ENCODE measurements around the gene ZNF354B. TPM values are rescaled to one million over a fixed set of nuclear protein-coding genes. Genes with fewer than 3 reads are reported as not detected.

The ZNF354B gene
- total RNA-seq = 1 to 10 TPM; 3.6 to 8.3 TPM
- 1 to 10 TPM; 1.9 to 4.3 TPM for polyA plus RNA-seq

GRCh38 chr5:178859625-178860521, at the start of gene ZNF354B:
ZNF354B (plus strand) TSS chr5:178859953; CDS start chr5:178861048, 1,095 bp downstream.
- peak within 1 kb of the TSS; percentile 70 to 85 (median 84) for H3K4me3 ChIP-seq (ENCODE audit: low read depth in 1 of 3, low read length in 3 of 3)
- H3K9ac ChIP-seq (ENCODE audit: low read depth in 1 of 2, low read length in 2 of 2) = peak within 1 kb of the TSS; percentile 39 to 64
- peak; percentile 35 for TF ChIP-seq SP1 (IDR thresholded peaks at IDR 0.05)
- no peak for TF ChIP-seq TAF1 (conservative IDR thresholded peaks at IDR 0.05)
- TF ChIP-seq YY1 (IDR thresholded peaks at IDR 0.05) = peak; percentile 91
- no peak for TF ChIP-seq REST (IDR thresholded peaks at IDR 0.05)
- TF ChIP-seq RAD21 (IDR thresholded peaks at IDR 0.05) = peak in 1 of 2 donors; percentile 57
- no peak for TF ChIP-seq FOXA2 (IDR thresholded peaks at IDR 0.05)
- TF ChIP-seq RXRA (IDR thresholded peaks at IDR 0.05) = peak; percentile 49 to 59
- no peak for TF ChIP-seq NR2F2 (IDR thresholded peaks at IDR 0.05)
- no peak for TF ChIP-seq CTCF (IDR thresholded peaks at IDR 0.05; ENCODE audit: low read depth, low read length, missing input control)
- no peak for TF ChIP-seq FOXA1 (IDR thresholded peaks at IDR 0.05)
- peak; percentile 11 to 75 for TF ChIP-seq EGR1 (IDR thresholded peaks at IDR 0.05; ENCODE audit: low read depth in 2 of 2)
- peak in 1 of 2 donors; percentile 10 for TF ChIP-seq HNF4A (conservative IDR thresholded peaks at IDR 0.05)
- no peak for TF ChIP-seq JUND (IDR thresholded peaks at IDR 0.05)
- peak; percentile 22 for TF ChIP-seq ZBTB33 (IDR thresholded peaks at IDR 0.05)
- TF ChIP-seq MAX (IDR thresholded peaks at IDR 0.05) = peak; percentile 69
- TF ChIP-seq GABPA (IDR thresholded peaks at IDR 0.05 in 1 of 2, conservative IDR thresholded peaks at IDR 0.05 in 1 of 2) = peak in 1 of 2 donors; percentile 80
- TF ChIP-seq ATF3 (IDR thresholded peaks at IDR 0.05) = no peak
- TF ChIP-seq HNF4G (IDR thresholded peaks at IDR 0.05) = no peak
- peak within 1 kb of the TSS; percentile 77 to 83 for H3K27ac ChIP-seq (ENCODE audit: low read depth in 1 of 2, low read length in 2 of 2)
- DNase-seq (ENCODE audit: low spot score) = peak; percentile 76
- no peaks in the 10 kb centered on the region for H3K27me3 ChIP-seq (ENCODE audit: control insufficient read depth in 4 of 4, insufficient read depth in 4 of 4, low read length in 3 of 4)
- peaks cover 2 to 5% (median 3%) of the 10 kb centered on the region in 4 donors for H3K4me1 ChIP-seq (ENCODE audit: control insufficient read depth in 4 of 4, insufficient read depth in 4 of 4, low read length in 3 of 4)
- peaks cover 2 to 15% (median 11%) of the 10 kb centered on the region in 4 donors for H3K36me3 ChIP-seq (ENCODE audit: control insufficient read depth in 4 of 4, insufficient read depth in 3 of 4, low read depth in 1 of 4, low read length in 3 of 4)
- 1% methylated on average over 86 of the region's 86 CpGs for WGBS
- peaks cover 0 to 6% (median 3%) of the 10 kb centered on the region in 4 donors for H3K9me3 ChIP-seq (ENCODE audit: control insufficient read depth in 4 of 4, low read length in 3 of 4)
